Gastroesophageal sphincter (tissue), 4 donors: ENCODE data around the gene TECPR1. TPM values are rescaled to one million over a fixed set of nuclear protein-coding genes. Genes with fewer than 3 reads are reported as not detected.

Source experiments
- ATAC-seq: fragments of 150-250 bp; one replicate; pipeline ENCODE4 v1.9.1; 2016; ENCODE audit warnings: mild to moderate bottlenecking, moderate library complexity
- H3K27ac ChIP-seq, 4 donors: fragments of 200-600 bp; sonication (generic) in 3 of 4; 1 replicate in 3 of 4; 2 replicates in 1 of 4; pipeline ENCODE4 v1.5.1; 2016 to 2019
- H3K27me3 ChIP-seq: fragments of 200-600 bp; sonication (generic); one replicate; pipeline ENCODE4 v1.5.1; 2019
- H3K36me3 ChIP-seq, 2 donors: fragments of 200-600 bp; sonication (generic); one replicate each; pipeline ENCODE4 v1.5.1; 2019; ENCODE audit warnings: control low read depth in 1 of 2
- H3K4me1 ChIP-seq, 3 donors: fragments of 200-600 bp; sonication (generic); 1 replicate in 2 of 3; 2 replicates in 1 of 3; pipeline ENCODE4 v1.5.1; 2016 to 2019; ENCODE audit warnings: control low read depth in 2 of 3
- H3K4me3 ChIP-seq, 2 donors: fragments of 200-600 bp; sonication (generic); one replicate each; pipeline ENCODE4 v1.5.1; 2019; ENCODE audit warnings: mild to moderate bottlenecking in 1 of 2, moderate library complexity in 1 of 2
- H3K9me3 ChIP-seq, 3 donors: fragments of 200-600 bp; sonication (generic); one replicate each; pipeline ENCODE4 v1.5.1; 2017 to 2019; ENCODE audit warnings: control low read depth in 2 of 3
- EP300 ChIP-seq: sonication (generic); formaldehyde crosslinking; IDR thresholded peaks from one replicate; pipeline ENCODE4 v1.6.1; 2017; ENCODE audit warnings: antibody characterized with exemption, mild to moderate bottlenecking
- POLR2A ChIP-seq, 2 donors: fragments of 450-650 bp; IDR thresholded peaks; one replicate each; pipeline ENCODE4 v1.6.1; 2017; ENCODE audit warnings: antibody characterized with exemption in 2 of 2, mild to moderate bottlenecking in 2 of 2, moderate library complexity in 1 of 2
- POLR2AphosphoS5 ChIP-seq: sonication (generic); formaldehyde crosslinking; IDR thresholded peaks from one replicate; pipeline ENCODE4 v1.6.1; 2017; ENCODE audit warnings: antibody characterized with exemption
- WGBS, 2 donors: methylation state at CpG; one replicate each; pipeline ENCODE4 v1.1.5; 2018; ENCODE audit warnings: low coverage in 1 of 2; 5-methylcytosine and 5-hydroxymethylcytosine counted together
- total RNA-seq, 4 donors: library from RNA; depleted of rRNA; stranded (reverse); fragments of >200 nt; gene quantifications; one replicate each; pipeline ENCODE4 v1.1.0, GENCODE V29; 2016
- TF ChIP-seq, protein P1 (sequence below), 4 experiments: fragments of 200-600 bp in 2 of 4; fragments of 450-650 bp in 2 of 4; sonication (generic) in 1 of 4; IDR thresholded peaks; one replicate each; pipeline ENCODE4 v1.5.1; 2017 to 2019; ENCODE audit warnings: antibody characterized with exemption in 4 of 4, mild to moderate bottlenecking in 2 of 4, moderate library complexity in 2 of 4

Gene TECPR1
- total RNA-seq, 4 donors from 2014 or later: 18.6 to 22.3 (median 20.4) TPM

DNA sequence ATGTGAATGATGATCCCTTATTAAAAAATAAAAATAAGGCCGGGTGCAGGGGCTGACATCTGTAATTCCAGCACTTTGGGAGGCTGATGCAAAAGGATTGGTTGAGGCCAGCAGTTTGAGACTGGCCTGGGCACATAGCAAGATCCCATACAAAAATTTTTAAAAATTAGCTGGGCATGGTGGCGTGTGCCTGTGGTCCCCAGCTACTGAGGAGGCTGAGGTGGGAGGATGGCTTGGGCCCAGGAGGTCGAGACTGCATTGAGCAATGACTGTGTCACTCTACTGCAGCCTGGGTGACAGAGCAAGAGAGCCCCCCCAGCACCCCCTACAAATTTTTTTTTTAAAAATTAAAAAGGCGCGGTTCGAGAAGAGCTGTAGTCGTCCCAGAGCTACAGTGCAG is 28.3 kb upstream of the TECPR1 start:
- TF ChIP-seq POLR2AphosphoS5: no peak
- TF ChIP-seq, protein P1, sequence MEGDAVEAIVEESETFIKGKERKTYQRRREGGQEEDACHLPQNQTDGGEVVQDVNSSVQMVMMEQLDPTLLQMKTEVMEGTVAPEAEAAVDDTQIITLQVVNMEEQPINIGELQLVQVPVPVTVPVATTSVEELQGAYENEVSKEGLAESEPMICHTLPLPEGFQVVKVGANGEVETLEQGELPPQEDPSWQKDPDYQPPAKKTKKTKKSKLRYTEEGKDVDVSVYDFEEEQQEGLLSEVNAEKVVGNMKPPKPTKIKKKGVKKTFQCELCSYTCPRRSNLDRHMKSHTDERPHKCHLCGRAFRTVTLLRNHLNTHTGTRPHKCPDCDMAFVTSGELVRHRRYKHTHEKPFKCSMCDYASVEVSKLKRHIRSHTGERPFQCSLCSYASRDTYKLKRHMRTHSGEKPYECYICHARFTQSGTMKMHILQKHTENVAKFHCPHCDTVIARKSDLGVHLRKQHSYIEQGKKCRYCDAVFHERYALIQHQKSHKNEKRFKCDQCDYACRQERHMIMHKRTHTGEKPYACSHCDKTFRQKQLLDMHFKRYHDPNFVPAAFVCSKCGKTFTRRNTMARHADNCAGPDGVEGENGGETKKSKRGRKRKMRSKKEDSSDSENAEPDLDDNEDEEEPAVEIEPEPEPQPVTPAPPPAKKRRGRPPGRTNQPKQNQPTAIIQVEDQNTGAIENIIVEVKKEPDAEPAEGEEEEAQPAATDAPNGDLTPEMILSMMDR (IDR thresholded peaks at IDR 0.05): no peak
- no peak for TF ChIP-seq EP300
- TF ChIP-seq POLR2A (IDR thresholded peaks at IDR 0.05): no peak
- 32 to 34% methylated on average over 6 of the region's 7 CpGs for WGBS, 2 donors
- Histone ChIP-seq H3K27ac (peak overlapping the region in 3 of 4 donors; percentile 93 to 99 (median 96)), H3K4me1 (peaks cover 2 to 52% (median 33%) of the 10 kb centered on the region in 3 donors), H3K9me3 (no peaks in the 10 kb centered on the region), H3K36me3 (no peaks in the 10 kb centered on the region), H3K27me3 (no peaks in the 10 kb centered on the region), H3K4me3 (peak overlapping the region in 1 of 2 donors; percentile 99)
- no peak for ATAC-seq

DNA sequence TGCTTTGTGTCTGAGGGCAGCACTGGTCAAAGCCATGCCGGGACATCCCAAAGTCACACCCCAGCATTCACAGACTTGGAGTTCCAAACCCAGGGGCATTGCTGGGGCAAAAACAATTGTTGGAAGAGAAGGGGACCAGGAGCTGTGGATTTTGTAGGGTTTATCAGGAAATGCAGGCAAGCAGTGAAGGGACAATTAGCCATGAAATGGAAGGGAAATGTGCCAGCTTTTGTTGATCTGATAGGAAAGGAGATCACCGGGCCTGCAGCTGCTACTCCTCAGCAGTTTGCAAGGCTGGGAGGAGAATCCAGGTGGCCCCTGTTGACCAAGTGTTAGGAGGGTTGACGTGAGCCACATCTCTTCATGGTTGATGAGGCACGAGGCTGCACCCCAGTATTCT is 26.9 kb upstream of the TECPR1 start:
- peaks cover 0 to 39% (median 19%) of the 10 kb centered on the region in 3 donors for H3K4me1 ChIP-seq
- no peaks in the 10 kb centered on the region for H3K9me3 ChIP-seq
- H3K27ac ChIP-seq: no peak overlapping the region
- 68 to 74% methylated on average over 3 of the region's 4 CpGs for WGBS, 2 donors
- ATAC-seq: no peak
- TF ChIP-seq POLR2AphosphoS5 (no peak), EP300 (no peak), POLR2A (IDR thresholded peaks at IDR 0.05) (no peak)
- TF ChIP-seq, protein P1 (IDR thresholded peaks at IDR 0.05): no peak
- no peak overlapping the region for H3K4me3 ChIP-seq
- H3K36me3 ChIP-seq: no peaks in the 10 kb centered on the region
- no peaks in the 10 kb centered on the region for H3K27me3 ChIP-seq

DNA sequence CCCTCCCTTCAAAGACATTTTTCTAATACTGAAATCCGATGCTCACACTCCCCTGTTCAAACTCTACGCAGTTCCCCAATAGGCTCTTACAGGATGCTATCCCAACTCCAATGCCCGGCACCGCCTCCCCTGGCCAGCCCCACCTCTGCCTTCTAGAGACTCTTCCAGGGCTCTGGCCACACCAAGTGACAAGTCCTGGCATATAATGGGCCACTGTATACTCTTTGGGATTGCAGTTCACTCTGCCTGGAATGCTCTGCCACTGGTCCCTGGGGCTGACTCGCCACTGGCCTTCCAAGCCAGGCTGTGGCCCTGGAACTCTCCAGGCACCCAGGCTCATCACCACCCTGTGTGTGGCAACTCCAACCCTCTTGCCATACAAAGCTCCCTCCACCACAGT is 26.4 kb upstream of the TECPR1 start:
- 77 to 89% methylated on average over 2 to 3 of the region's 5 CpGs for WGBS, 2 donors
- TF ChIP-seq POLR2AphosphoS5: no peak
- no peak for TF ChIP-seq POLR2A (IDR thresholded peaks at IDR 0.05)
- no peak for TF ChIP-seq EP300
- TF ChIP-seq, protein P1 (IDR thresholded peaks at IDR 0.05): no peak

DNA sequence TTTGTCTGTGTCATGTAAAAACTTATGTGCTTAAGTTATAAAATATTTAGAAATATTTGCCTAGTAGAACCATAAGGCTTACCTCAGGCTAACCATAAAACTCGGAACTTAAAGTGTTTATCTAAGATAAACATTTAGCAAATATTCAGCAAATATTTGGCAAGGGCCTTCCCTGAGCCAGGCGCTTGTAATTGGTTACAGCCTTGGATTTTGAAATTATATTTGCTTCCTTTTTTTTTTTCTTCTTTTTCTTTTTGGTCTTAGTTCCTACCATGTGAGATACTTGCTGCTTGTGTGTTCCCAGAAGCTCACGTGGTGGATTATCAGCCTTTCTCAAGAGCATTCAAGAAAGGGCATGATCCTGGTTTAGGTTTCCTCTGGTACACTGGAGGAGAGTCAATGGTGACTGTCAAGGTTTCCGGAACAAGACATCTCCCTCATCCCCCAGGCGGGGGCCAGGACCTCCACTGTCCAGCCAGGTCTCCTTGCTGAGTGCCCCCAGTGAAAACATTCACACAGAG is 24.3 kb upstream of the TECPR1 start:
- WGBS, 2 donors: 7 to 20% methylated on average over 2 to 3 of the region's 5 CpGs
- peaks cover 0 to 21% (median 7%) of the 10 kb centered on the region in 3 donors for H3K4me1 ChIP-seq
- H3K9me3 ChIP-seq: no peaks in the 10 kb centered on the region
- peak; percentile 29 for ATAC-seq
- no peaks in the 10 kb centered on the region for H3K36me3 ChIP-seq
- peak overlapping the region in 3 of 4 donors; percentile 37 to 72 (median 71) for H3K27ac ChIP-seq
- H3K27me3 ChIP-seq: no peaks in the 10 kb centered on the region
- TF ChIP-seq EP300: no peak
- TF ChIP-seq, protein P1 (IDR thresholded peaks at IDR 0.05): no peak
- TF ChIP-seq POLR2AphosphoS5: peak; percentile 65
- no peak for TF ChIP-seq POLR2A (IDR thresholded peaks at IDR 0.05)
- H3K4me3 ChIP-seq: no peak overlapping the region

More for the DNA sequence above, 26.4 kb upstream of the TECPR1 start:
- Histone ChIP-seq H3K4me1 (peaks cover 0 to 33% (median 14%) of the 10 kb centered on the region in 3 donors), H3K9me3 (no peaks in the 10 kb centered on the region), H3K27me3 (no peaks in the 10 kb centered on the region), H3K4me3 (no peak overlapping the region), H3K27ac (no peak overlapping the region), H3K36me3 (no peaks in the 10 kb centered on the region)
- no peak for ATAC-seq

DNA sequence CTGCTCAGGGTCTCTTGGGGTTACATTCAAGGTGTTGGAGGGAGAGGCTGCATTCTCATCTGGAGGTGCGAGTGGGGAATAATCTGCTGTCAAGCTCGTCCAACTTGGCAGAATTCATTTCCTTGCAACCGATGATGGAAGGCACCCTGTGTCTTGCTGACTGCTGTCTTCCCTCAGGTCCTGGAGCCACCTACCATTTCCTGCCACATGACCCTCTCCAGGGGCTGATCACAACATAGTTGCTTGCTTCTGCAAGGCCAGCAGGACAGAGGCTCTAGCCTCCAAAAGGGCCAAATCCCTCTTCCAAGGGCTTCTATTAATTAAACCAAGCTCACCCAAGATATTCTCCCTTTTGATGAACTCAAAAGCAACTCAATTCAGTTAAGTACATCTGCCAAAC is 15.3 kb upstream of the TECPR1 start:
- WGBS, 2 donors: 70 to 97% methylated on average over 2 to 3 of the region's 3 CpGs
- TF ChIP-seq POLR2A (IDR thresholded peaks at IDR 0.05): no peak
- no peak for TF ChIP-seq POLR2AphosphoS5
- TF ChIP-seq, protein P1 (IDR thresholded peaks at IDR 0.05): no peak
- TF ChIP-seq EP300: no peak

More for the DNA sequence above, 15.3 kb upstream of the TECPR1 start:
- peaks cover 0 to 15% of the 10 kb centered on the region in 2 donors for H3K36me3 ChIP-seq
- no peaks in the 10 kb centered on the region for H3K27me3 ChIP-seq
- no peaks in the 10 kb centered on the region for H3K9me3 ChIP-seq
- no peak for ATAC-seq
- H3K27ac ChIP-seq: no peak overlapping the region
- H3K4me3 ChIP-seq: no peak overlapping the region
- no peaks in the 10 kb centered on the region for H3K4me1 ChIP-seq
